Duodenal mucosa (tissue), 2 donors: ENCODE measurements around the gene SLC34A1.

Source experiments
- H3K27ac ChIP-seq: one replicate; pipeline ENCODE4 v1.7.0; 2013; ENCODE audit warnings: low read depth, low read length
- H3K27me3 ChIP-seq, 2 donors: one replicate each; pipeline ENCODE4 v1.7.0; 2013; ENCODE audit warnings: low read length in 2 of 2, control low read depth in 1 of 2; ENCODE audit not compliant: insufficient read depth in 2 of 2, control insufficient read depth in 1 of 2
- H3K36me3 ChIP-seq, 2 donors: one replicate each; pipeline ENCODE4 v1.7.0; 2013; ENCODE audit warnings: low read length in 2 of 2, control low read depth in 1 of 2; ENCODE audit not compliant: insufficient read depth in 2 of 2, control insufficient read depth in 1 of 2
- H3K4me1 ChIP-seq, 2 donors: one replicate each; pipeline ENCODE4 v1.7.0; 2013; ENCODE audit warnings: low read length in 2 of 2, control low read depth in 1 of 2; ENCODE audit not compliant: insufficient read depth in 2 of 2, control insufficient read depth in 1 of 2
- H3K4me3 ChIP-seq, 2 donors: one replicate each; pipeline ENCODE4 v1.7.0; 2013; ENCODE audit warnings: low read length in 2 of 2, low read depth in 1 of 2
- H3K9ac ChIP-seq, 2 donors: one replicate each; pipeline ENCODE4 v1.7.0; 2013; ENCODE audit warnings: low read length in 2 of 2, low read depth in 1 of 2
- H3K9me3 ChIP-seq, 2 donors: one replicate each; pipeline ENCODE4 v1.7.0; 2013; ENCODE audit warnings: low read length in 2 of 2, control low read depth in 1 of 2; ENCODE audit not compliant: control insufficient read depth in 1 of 2

SLC34A1 gene

DNA sequence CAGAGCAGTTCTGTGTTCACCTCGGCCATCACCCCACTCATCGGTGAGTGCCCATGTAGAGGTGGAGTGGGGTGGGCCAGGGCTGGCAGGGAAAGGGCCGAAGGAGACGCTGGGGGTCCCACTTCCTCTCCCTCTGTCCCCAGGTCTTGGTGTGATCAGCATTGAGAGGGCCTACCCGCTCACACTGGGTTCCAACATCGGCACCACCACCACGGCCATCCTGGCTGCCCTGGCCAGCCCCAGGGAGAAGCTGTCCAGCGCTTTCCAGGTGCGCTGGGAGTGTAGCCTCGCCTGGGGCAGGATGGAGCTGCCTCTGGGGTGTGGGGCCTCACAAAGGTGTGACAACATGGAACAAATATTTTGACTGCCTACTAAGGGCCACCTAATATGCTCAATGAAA is 12.6 kb downstream of the SLC34A1 start:
- H3K9ac ChIP-seq, result no peak overlapping the region
- H3K9me3 ChIP-seq, result no peaks in the 10 kb centered on the region
- H3K4me1 ChIP-seq, result peaks cover 4 to 8% of the 10 kb centered on the region in 2 donors
- H3K4me3 ChIP-seq, result no peak overlapping the region
- H3K36me3 ChIP-seq, result no peaks in the 10 kb centered on the region
- no peak overlapping the region for H3K27ac ChIP-seq
- H3K27me3 ChIP-seq, result peaks cover 0 to 10% of the 10 kb centered on the region in 2 donors

DNA sequence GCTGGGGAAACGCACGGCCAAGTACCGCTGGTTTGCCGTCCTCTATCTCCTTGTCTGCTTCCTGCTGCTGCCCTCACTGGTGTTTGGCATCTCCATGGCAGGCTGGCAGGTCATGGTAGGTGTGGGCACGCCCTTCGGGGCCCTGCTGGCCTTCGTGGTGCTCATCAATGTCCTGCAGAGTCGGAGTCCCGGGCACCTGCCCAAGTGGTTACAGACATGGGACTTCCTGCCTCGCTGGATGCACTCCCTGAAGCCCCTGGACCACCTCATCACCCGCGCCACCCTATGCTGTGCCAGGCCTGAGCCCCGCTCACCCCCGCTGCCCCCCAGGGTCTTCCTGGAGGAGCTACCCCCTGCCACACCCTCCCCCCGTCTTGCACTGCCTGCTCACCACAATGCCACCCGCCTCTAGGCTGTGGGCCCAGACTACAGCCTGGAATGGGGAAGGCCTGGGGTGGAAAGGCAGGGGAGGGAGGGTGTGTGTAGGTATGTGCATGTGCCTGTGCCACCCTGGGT is 13.7 kb downstream of the SLC34A1 start:
- no peaks in the 10 kb centered on the region for H3K36me3 ChIP-seq
- H3K27ac ChIP-seq, result no peak overlapping the region
- H3K27me3 ChIP-seq, result peaks cover 4 to 14% of the 10 kb centered on the region in 2 donors

DNA sequence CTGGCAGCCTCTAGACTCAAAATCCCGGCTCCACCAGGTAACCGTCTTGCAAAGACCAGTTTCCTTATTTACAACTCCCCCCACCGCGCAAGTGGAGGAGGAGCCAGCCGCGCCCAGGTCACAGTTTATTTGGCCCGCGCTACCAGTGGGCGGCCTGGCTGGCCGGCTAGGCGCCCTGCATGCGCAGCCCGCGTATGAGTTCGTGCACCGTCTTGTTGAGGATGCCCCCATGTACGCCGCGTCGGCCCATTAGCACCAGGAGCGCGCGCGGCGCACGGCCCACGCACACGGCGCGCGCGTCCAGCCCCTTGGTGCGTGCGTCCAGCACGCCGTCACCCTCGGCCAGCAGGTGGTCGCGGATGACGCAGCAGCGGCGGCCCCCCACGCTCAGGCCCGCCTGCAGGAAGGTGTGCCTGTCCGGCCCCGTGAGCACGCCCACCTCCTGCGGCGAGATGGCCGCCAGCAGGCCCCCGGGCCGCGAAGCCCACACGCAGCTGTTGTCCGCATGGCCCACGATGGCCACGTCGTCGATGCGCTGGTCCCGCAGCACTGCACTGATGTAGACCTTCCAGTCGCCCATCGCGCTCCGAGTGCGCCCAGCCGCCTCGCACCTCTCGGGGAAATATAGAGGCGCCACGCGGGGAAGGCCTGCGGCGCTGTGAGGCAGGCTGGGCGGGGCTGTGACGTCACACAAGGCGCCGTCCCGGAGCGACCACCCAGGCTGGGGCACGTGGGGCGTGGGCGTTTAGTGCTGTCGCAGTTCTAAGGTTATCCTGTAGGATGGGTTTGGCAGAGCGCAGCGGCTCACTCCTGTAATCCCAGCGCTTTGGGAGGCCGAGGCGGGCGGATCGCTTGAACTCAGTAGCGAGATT is 16.0 kb downstream of the SLC34A1 start, which contains the start of gene PFN3:
Gene PFN3, minus strand, starts transcription at position 665 of the 872 bp plus-strand sequence. Its CDS starts 85 bp downstream, at position 580.
- H3K9ac ChIP-seq, result peak within 1 kb of the TSS; percentile 24 to 60
- peak within 1 kb of the TSS; percentile 30 for H3K27ac ChIP-seq
- H3K27me3 ChIP-seq, result peaks cover 6 to 14% of the 10 kb centered on the region in 2 donors
- no peaks in the 10 kb centered on the region for H3K36me3 ChIP-seq
- H3K9me3 ChIP-seq, result no peaks in the 10 kb centered on the region
- peaks cover 33 to 34% of the 10 kb centered on the region in 2 donors for H3K4me1 ChIP-seq
- H3K4me3 ChIP-seq, result peak within 1 kb of the TSS; percentile 34 to 45

More for the DNA sequence above, 13.7 kb downstream of the SLC34A1 start:
- peaks cover 15 to 19% of the 10 kb centered on the region in 2 donors for H3K4me1 ChIP-seq
- no peak overlapping the region for H3K9ac ChIP-seq
- no peaks in the 10 kb centered on the region for H3K9me3 ChIP-seq
- no peak overlapping the region for H3K4me3 ChIP-seq

DNA sequence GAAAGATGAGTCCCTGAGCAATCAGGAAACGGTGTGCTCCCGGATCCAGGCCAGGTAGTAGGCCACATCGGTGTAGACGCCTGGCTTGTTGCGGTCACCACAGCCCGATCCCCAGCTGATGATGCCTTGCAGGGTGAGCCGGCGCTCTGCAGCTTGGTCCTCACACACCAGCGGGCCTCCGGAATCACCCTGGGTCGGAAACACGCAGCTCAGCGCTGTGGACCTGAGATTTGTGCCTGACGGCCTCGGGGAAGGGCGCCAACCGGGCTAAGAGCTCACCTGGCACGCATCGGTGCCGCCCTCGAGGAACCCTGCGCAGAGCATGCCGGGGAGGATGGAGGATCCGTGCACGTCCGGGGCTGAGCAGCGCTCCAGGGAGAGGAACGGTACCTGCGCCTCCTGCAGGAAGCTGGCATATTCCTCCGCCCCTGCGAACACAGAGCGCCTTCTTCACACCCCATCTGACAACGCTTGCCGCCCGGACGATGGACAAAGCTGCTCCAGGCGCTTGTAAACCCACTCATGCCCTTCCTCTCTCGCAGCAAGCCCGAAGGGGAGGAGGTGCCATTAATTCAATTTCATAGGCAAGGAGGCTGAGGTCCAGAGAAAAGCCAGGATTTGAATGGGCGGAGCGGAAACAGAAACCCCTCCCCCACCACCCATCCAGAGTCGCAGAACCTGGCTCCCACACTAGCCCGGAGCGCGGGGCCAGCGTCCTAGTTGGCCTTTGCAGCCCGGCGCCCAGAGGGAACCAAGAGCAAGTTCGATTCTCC is 18.2 kb downstream of the SLC34A1 start:
- no peaks in the 10 kb centered on the region for H3K9me3 ChIP-seq
- H3K4me1 ChIP-seq, result peaks cover 38 to 40% of the 10 kb centered on the region in 2 donors
- no peaks in the 10 kb centered on the region for H3K36me3 ChIP-seq
- H3K27ac ChIP-seq, result no peak overlapping the region
- peak overlapping the region; percentile 53 to 84 for H3K4me3 ChIP-seq
- peak overlapping the region; percentile 69 to 91 for H3K9ac ChIP-seq
- H3K27me3 ChIP-seq, result peaks cover 6 to 14% of the 10 kb centered on the region in 2 donors

DNA sequence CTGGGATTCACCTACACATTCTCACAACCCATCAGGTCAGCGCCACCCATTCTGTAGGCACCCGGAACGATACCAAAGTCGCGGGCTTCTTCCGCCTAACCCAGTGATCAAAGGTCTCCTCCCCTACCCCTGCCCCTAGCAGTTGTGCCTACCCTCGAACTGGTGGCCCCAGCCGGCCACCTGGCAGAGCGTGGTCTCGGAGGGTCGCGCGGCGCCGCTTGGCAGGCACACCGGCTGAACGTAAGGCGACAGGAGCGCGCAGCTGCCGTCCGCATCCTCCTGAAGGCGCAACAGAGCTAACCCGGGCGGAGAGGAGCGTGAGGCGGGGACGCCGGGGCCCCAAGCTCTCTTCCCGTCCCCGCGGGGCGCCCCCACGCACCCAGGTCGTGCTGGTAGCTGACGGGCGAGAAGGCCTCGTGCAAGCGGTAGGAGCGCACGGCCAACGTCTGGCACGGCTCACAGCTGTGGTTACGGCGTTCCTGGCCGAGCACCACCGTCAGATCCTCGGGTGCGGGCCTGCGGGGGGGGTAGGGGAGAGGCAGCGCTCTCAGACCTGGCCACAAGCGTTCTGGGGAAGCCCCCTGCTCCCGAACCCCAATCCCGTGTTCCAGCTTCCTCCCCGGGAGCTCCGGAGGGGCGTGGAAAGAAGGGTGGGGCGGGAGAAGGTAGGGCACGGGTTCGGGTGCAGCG is 19.0 kb downstream of the SLC34A1 start:
- H3K4me3 ChIP-seq, result peak overlapping the region; percentile 53 to 84
- H3K4me1 ChIP-seq, result peaks cover 38 to 40% of the 10 kb centered on the region in 2 donors
- no peaks in the 10 kb centered on the region for H3K36me3 ChIP-seq
- no peaks in the 10 kb centered on the region for H3K9me3 ChIP-seq
- peaks cover 6 to 14% of the 10 kb centered on the region in 2 donors for H3K27me3 ChIP-seq
- peak overlapping the region; percentile 44 for H3K27ac ChIP-seq
- peak overlapping the region; percentile 69 to 91 for H3K9ac ChIP-seq

DNA sequence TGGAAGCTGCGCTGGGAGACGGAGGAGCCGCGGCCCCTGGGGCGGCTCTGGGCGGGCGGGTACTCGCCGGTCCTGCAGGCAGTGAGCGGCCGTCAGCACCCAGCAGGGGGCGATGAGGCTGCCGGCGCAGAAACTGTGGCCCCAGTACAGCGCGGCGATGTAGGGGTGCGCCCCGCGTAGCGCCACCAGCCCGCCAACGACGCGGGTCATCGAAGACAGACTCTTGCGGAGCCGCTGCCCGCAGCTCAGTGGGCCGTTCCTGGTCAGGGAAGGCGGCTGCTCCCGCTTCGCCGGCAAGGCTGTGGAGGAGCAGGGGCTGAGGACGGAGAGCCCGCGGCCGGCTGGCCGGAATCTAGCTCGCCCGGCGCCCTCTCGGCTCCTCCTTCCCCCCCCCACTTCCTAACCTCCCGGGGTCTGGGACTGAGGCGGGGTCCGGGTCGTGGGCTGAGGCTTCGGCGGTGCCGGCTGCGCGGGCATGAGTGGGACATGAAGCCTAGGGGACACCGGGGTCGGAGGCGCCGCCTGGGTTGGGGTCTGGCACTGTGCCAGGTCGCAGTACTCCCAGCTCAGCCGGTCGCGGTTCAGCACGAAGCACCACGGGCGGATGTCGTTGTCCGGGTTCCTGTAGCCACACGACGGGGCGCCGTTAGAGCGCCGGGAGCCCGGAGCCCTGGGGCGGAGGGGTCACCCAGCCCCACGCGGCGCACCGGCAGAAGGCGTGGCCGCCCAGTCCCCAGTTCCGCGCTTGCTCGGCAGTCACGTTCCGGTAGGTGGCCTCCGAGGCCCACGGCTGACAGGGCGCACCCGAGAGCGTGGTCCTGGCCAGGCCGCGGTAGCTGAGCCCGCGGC is 19.8 kb downstream of the SLC34A1 start:
- H3K9ac ChIP-seq, result peak overlapping the region; percentile 69 to 91
- H3K36me3 ChIP-seq, result no peaks in the 10 kb centered on the region
- H3K4me3 ChIP-seq, result peak overlapping the region; percentile 53 to 84
- H3K27ac ChIP-seq, result peak overlapping the region; percentile 44
- no peaks in the 10 kb centered on the region for H3K9me3 ChIP-seq
- H3K4me1 ChIP-seq, result peaks cover 38 to 40% of the 10 kb centered on the region in 2 donors
- peaks cover 6 to 14% of the 10 kb centered on the region in 2 donors for H3K27me3 ChIP-seq

DNA sequence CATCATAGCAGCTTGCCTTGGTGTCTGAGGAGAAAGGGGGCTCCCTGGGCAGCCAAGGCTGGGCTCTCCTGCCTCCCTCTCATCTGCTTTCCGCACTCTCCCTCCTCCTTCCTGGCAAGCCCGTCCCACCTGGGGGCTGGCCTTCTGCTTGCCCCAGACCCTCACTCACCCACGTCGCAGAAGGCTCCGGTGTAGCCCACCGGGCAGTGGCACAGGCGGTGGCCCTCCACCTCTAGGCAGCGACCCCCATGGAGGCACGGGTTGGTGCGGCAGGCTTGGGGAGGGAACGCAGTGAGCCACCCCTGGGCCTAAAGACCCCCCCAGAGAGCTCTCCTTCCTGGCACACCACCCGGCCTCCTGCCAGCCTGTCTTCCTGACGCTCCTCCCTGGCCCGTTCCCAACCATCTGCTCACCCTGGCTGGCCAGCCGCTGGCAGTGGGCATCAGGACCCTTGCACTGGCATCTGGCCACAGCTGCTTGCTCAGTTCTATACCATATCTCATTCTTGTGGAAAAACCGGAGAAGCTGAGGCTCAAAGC is 20.5 kb downstream of the SLC34A1 start:
- Histone ChIP-seq H3K4me1 (peaks cover 32 to 37% of the 10 kb centered on the region in 2 donors), H3K9ac (peak overlapping the region; percentile 69 to 91), H3K9me3 (no peaks in the 10 kb centered on the region), H3K27me3 (peaks cover 6 to 11% of the 10 kb centered on the region in 2 donors), H3K27ac (no peak overlapping the region), H3K4me3 (peak overlapping the region; percentile 53 to 84), H3K36me3 (no peaks in the 10 kb centered on the region)

DNA sequence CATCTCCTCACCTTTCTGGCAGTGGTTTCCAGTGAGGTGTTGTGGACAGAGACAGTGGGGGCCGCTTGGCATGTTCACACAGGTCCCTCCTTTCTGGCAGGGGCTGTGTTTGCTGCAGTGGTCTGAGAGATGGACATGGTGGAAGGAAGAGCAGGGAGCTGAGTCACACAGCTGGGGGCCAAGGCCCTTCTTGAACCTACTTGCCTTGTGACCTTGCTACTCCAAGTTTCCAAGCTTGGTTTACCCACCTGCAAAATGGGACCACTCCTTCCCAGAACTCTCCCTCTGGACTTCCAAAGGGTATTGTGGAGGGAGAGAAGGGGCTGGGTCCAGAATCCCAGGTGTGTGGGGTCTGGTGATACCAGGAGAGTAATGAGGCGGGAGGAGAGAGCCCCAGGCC is 21.1 kb downstream of the SLC34A1 start:
- Histone ChIP-seq H3K4me1 (peaks cover 31 to 36% of the 10 kb centered on the region in 2 donors), H3K9ac (peak overlapping the region in 1 of 2 donors; percentile 69), H3K36me3 (no peaks in the 10 kb centered on the region), H3K27ac (no peak overlapping the region), H3K4me3 (no peak overlapping the region), H3K9me3 (no peaks in the 10 kb centered on the region), H3K27me3 (peaks cover 5 to 6% of the 10 kb centered on the region in 2 donors)

DNA sequence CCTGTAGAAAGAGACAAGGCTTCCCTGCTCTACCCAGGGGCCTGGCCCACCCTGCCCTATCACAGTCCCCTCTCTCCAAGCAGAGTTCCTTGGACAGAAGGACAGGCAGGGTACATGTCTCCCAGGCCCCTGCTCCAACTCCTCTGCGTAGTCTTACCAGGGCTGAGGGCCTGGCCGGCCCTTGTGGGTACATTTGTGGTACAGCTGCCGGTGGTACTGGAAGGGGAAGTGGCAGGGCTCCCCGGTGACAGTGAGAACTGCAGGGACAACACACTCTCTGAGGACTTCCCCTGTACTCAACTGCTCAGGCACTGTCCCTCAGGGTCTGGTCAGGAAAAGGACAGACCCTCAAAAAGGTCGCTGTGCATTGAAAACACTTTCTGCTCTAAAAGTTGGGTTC is 21.6 kb downstream of the SLC34A1 start:
- Histone ChIP-seq H3K27me3 (peaks cover 5 to 6% of the 10 kb centered on the region in 2 donors), H3K9me3 (no peaks in the 10 kb centered on the region), H3K4me1 (peaks cover 31 to 36% of the 10 kb centered on the region in 2 donors), H3K36me3 (no peaks in the 10 kb centered on the region), H3K27ac (no peak overlapping the region), H3K9ac (no peak overlapping the region), H3K4me3 (no peak overlapping the region)
